GM18868 (cell line): Measurements from ENCODE around the gene SLC6A1.

Experiments used
- ATAC-seq: cut with Tn5 transposase; IDR thresholded peaks from one replicate; pipeline ENCODE4 v1.9.1; 2021; ENCODE audit warnings: mild to moderate bottlenecking, moderate library complexity; ENCODE audit not compliant: unreplicated experiment

Gene SLC6A1

GRCh38 chr3:10992943-10993728 is 588 bp downstream of the SLC6A1 start:
- ATAC-seq = no peak

DNA sequence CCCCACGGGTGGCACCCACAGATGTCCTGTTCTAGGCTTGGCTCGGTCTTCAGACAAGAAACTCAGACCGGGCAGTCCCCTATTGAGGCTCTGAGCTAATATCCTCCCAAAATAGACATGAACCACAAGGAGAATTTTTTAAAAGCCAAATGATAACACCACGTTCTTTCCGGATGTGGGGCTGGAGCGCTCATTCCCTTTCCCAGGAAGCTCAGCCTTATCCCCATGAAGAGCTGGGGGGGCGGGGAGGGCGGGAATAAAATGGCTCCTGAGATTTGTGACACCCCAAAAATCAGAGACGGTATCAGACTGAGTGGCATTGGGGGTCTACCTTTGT is 1.1 kb downstream of the SLC6A1 start:
- ATAC-seq = no peak

- ATAC-seq = no peak
Measured at GRCh38 chr3:10994306-10994705, 1.8 kb downstream of the SLC6A1 start.

GRCh38 chr3:10995871-10996270 is 3.3 kb downstream of the SLC6A1 start:
- no peak for ATAC-seq

DNA sequence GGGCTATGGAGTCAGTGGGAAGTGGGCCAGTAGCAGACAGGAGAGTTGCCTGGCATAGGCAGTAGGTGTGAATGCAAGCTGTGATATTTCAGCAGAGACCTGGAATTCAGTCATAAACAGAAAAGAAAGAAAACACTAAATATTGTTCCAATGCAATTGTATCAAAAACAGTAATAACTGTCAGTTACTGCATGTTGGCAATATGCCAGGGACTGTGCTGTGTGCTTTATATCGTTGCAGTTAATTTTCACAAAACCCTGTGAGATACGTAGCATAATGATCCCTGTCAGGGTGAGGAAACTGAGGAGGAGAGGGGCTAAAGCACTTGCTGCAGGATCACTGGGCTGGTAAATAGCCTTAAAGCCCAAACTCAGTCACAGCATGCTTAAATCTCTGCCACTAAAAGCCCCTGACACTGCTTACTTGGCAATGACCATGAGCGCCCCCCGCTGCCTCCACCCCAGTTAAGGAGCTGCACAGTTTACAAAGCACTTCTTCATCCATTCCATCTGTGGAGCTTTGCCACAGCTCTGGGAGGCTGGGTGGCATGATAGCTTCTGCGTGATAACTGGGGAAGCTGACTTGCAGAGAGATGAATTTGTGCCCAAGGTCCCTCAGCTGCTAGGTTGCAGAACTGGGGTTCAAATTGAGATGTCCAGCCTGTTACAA is 3.9 kb downstream of the SLC6A1 start:
- no peak for ATAC-seq

DNA sequence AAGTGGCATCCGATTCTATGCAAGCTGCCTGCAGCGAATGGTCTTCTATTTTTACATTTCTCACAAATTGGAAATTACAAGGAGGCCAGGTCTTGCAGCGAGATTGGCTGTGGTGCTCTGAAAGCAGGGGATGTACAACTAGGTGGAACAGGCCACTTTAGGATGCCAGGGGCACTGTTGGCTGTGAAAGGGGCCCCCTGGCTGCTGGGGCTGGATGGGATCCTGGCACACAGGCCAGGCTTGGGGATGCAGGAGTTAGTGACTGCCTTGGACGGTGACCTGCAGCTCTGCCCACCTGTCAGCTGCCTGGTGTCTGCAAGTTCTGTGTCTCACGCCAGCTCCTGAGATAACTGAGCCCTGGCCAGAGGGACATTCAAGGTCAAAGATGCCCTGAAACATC is 4.6 kb downstream of the SLC6A1 start:
- no peak for ATAC-seq

- ATAC-seq = no peak
Measured at GRCh38 chr3:10998542-10998941, 6.0 kb downstream of the SLC6A1 start.

GRCh38 chr3:10999221-11000107 is 6.9 kb downstream of the SLC6A1 start:
- ATAC-seq = no peak

- ATAC-seq = no peak
Measured at GRCh38 chr3:11000528-11000927, 8.0 kb downstream of the SLC6A1 start.

GRCh38 chr3:11001020-11001657 is 8.6 kb downstream of the SLC6A1 start:
- no peak for ATAC-seq

- ATAC-seq = no peak
Measured at GRCh38 chr3:11001658-11002021, 9.1 kb downstream of the SLC6A1 start.

DNA sequence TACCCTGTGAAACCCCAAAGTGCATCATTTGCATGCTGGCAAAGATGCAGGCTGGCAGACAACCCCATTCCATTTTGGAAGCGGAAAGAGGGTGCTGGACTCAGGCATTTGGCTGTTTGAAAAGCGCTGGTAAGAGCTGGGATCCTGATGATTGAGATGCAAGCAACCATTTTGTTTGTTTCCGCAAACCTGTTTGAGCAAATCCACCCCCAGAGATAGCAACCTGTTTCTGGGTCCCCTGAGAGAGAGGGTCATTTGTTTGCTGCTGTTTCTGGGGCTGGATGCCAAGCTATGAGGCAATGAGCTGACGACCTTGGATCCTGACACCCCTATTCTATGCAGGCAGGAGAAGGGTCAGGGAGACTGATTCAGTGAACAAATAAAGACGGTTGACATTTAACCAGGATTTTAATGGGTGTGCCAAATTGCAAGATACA is 9.8 kb downstream of the SLC6A1 start:
- ATAC-seq = no peak

- no peak for ATAC-seq
Measured at GRCh38 chr3:11004563-11004962, 12.0 kb downstream of the SLC6A1 start.

- no peak for ATAC-seq
Measured at GRCh38 chr3:11005686-11006256, 13.2 kb downstream of the SLC6A1 start.

GRCh38 chr3:11006986-11007933 is 14.7 kb downstream of the SLC6A1 start:
- no peak for ATAC-seq

GRCh38 chr3:11009898-11010297 is 17.4 kb downstream of the SLC6A1 start:
- ATAC-seq = no peak

- ATAC-seq = no peak
Measured at GRCh38 chr3:11010426-11011165, 18.0 kb downstream of the SLC6A1 start.

GRCh38 chr3:11014253-11014652 is 21.7 kb downstream of the SLC6A1 start:
- ATAC-seq = no peak

DNA sequence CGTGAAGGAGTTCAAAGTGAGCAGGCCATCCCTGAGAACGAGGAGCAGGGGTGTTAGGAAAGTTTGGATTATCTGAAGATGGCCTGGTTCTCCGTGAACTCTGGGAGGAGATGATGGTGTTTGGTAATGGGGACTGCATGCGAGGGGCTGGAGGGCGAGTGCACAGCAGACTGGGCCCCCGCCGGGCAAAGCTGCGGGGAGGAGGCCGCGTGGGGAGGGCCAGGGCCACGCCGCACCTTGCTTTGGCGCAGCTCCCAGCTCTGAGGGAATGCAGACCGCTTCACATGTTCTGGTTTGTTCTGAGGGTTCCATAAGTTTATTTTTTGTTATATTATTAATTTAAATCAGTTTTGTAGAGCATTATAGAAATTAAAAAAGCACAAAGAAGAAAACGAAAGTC is 22.2 kb downstream of the SLC6A1 start:
- no peak for ATAC-seq
